ENCODE data around the gene SIK3.

Gene SIK3

GRCh38 chr11:116866804-116867455, 231.3 kb downstream of the SIK3 start:
- no peak for DNase-seq (ENCODE audit: low spot score)

- DNase-seq (ENCODE audit: low spot score) = no peak
Measured at GRCh38 chr11:116865696-116866095, 232.5 kb downstream of the SIK3 start.

GRCh38 chr11:116864531-116864930, 233.7 kb downstream of the SIK3 start:
- no peak for DNase-seq (ENCODE audit: low spot score)

- no peak for DNase-seq (ENCODE audit: low spot score)
Measured at GRCh38 chr11:116862951-116863350, 235.3 kb downstream of the SIK3 start.

GRCh38 chr11:116862185-116862584, 236.0 kb downstream of the SIK3 start:
- DNase-seq (ENCODE audit: low spot score) = no peak

- no peak for DNase-seq (ENCODE audit: low spot score)
Measured at GRCh38 chr11:116861539-116861938, 236.7 kb downstream of the SIK3 start.

GRCh38 chr11:116860303-116860702, 237.9 kb downstream of the SIK3 start:
- DNase-seq (ENCODE audit: low spot score) = no peak

GRCh38 chr11:116859175-116859574, 239.1 kb downstream of the SIK3 start:
- DNase-seq (ENCODE audit: low spot score) = no peak

GRCh38 chr11:116857936-116858335, 240.3 kb downstream of the SIK3 start:
- DNase-seq (ENCODE audit: low spot score) = no peak

- DNase-seq (ENCODE audit: low spot score) = no peak
Measured at GRCh38 chr11:116857316-116857715, 240.9 kb downstream of the SIK3 start.

- DNase-seq (ENCODE audit: low spot score) = no peak
Measured at GRCh38 chr11:116856423-116856822, 241.8 kb downstream of the SIK3 start.

- DNase-seq (ENCODE audit: low spot score) = no peak
Measured at GRCh38 chr11:116855413-116855812, 242.8 kb downstream of the SIK3 start.

- DNase-seq (ENCODE audit: low spot score) = peak; percentile 70
Measured at GRCh38 chr11:116853461-116854073, 244.7 kb downstream of the SIK3 start.

GRCh38 chr11:116852261-116853031, 245.8 kb downstream of the SIK3 start:
- no peak for DNase-seq (ENCODE audit: low spot score)

- DNase-seq (ENCODE audit: low spot score) = no peak
Measured at GRCh38 chr11:116851626-116852025, 246.6 kb downstream of the SIK3 start.

GRCh38 chr11:116849486-116849885, 248.7 kb downstream of the SIK3 start:
- no peak for DNase-seq (ENCODE audit: low spot score)

- DNase-seq (ENCODE audit: low spot score) = no peak
Measured at GRCh38 chr11:116849060-116849459, 249.2 kb downstream of the SIK3 start.

GRCh38 chr11:116847612-116848011, 250.6 kb downstream of the SIK3 start:
- DNase-seq (ENCODE audit: low spot score) = no peak

GRCh38 chr11:116844722-116845121, 253.5 kb downstream of the SIK3 start:
- DNase-seq (ENCODE audit: low spot score) = no peak

GRCh38 chr11:116843661-116844060, 254.6 kb downstream of the SIK3 start:
- no peak for DNase-seq (ENCODE audit: low spot score)

GRCh38 chr11:116842909-116843308, 255.3 kb downstream of the SIK3 start:
- no peak for DNase-seq (ENCODE audit: low spot score)

GRCh38 chr11:116842117-116842516, 256.1 kb downstream of the SIK3 start:
- DNase-seq (ENCODE audit: low spot score) = no peak

GRCh38 chr11:116840746-116841296, 257.4 kb downstream of the SIK3 start:
- DNase-seq (ENCODE audit: low spot score) = no peak

Data from SW480 (cell line).